Fibroblast of peridontal ligament (primary cell): ENCODE measurements around the gene DCLK2.

Source experiments
- DNase-seq: peaks from one replicate; pipeline ENCODE4 v3.0.0-alpha.2; 2010; ENCODE audit errors: extremely low read depth

Gene DCLK2

DNA sequence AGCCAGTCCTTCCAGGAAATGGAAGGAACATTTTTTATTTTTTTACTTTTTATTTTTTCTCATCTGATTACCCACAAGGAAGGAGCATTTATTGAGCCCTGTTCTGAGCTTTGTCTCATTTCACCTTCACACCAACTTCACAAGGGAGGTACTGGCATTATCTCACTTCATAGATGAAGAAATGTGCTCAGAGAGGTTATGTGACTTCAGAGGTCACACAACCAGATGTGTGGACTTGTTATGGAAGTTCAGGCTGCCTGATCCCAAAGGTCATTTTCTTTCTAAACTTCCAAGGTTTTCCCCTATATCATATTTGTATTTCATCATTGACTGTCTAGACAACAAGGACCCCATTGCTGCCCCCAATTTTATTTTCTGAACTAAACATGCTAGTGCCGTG is 160.3 kb downstream of the DCLK2 start:
- no peak for DNase-seq

DNA sequence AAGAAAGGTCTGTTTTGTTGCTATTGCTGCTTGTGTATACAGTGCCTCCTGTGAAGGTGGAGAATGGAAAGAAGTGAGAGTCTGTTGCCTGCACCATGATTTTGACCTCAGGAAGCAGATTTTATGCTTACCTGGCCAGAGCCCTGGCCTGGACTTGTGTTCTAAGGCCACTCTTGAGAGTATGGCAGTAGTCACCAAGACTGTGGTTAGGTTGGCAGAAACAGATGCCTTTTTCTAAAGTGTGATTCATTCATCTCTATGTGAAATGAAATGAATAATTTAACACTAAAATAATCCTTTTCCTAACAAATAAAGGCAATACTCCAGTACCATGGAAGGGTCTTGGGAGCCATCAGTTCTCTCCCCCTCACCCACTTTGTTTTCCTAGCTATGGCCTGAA is 161.8 kb downstream of the DCLK2 start:
- DNase-seq: no peak

DNA sequence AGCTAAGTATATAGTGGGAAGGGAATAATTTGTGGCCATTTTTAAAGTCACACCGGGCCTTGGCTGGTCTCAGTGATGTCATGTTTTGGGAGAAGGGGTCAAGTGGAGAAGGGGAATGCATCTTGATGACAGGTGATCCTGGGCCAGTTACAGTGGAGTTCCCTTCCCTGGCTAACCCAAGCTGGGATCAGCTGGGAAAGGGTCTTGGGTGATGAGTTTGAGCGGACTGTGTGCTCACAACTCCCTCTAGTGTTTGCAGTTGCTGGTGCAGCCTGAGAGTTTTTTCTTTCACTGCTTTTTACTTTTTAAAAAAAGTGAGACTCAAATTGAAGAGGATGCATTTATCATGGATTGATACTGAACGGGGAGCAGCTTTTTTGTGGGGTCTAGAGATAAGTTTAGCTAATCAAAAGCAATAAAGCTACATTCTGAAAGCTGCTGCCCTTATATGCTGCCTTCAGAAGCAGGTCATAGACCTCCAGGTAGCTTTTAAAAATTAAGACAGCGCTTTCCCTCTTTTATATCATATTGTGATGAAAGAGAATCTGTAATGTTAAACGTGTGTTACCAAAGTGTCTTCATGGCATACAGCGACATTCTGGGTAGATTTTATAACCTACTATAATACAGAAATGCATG is 164.7 kb downstream of the DCLK2 start:
- peak; percentile 68 for DNase-seq

GRCh38 chr4:150243932-150244331 is 165.7 kb downstream of the DCLK2 start:
- no peak for DNase-seq

GRCh38 chr4:150244600-150244999 is 166.4 kb downstream of the DCLK2 start:
- peak; percentile 67 for DNase-seq

DNA sequence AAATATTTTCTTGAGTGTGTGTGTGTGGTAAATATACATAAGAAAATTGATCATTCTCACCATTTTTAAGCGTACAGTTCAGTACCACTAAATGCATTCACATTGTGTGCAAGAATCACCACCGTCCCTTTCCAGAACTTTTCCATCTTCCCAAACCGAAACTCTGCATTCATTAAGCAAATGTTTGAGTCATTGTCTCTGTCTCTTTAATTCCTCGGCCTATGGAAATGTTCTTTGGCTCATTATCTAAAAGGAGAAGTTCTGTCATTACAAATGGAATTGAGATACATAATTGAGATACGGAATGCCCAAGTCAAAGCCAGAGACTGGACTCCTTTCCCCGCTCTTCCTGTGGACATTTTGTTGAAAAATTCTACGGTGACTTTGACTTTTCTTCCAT is 168.9 kb downstream of the DCLK2 start:
- DNase-seq: no peak

GRCh38 chr4:150248181-150248580 is 169.9 kb downstream of the DCLK2 start:
- DNase-seq: no peak

- DNase-seq: no peak
Measured at GRCh38 chr4:150250293-150250997, 172.2 kb downstream of the DCLK2 start.

DNA sequence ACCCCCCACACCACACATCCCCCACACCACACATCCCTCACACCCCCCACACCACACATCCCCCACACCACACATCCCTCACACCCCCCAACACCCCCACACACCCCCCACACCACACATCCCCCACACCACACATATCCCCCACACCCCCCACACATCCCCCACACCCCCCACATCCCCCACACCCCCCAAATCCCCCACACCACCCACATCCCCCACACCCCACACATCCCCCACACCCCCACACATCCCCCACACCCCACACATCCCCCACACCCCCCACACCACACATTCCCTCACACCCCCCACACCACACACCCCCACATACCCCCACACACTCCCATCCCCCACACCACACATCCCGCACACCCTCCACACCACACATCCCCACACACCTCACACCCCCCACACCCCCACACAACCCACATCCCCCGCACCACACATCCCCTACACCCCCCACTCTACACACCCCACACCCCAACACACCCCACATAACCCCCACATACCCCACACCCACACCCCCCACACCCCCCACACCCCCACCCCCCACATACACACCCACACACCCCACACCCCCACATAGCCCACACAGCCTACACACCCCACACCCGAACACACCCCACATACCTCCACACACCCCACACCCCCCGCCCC is 172.9 kb downstream of the DCLK2 start:
- DNase-seq: no peak

- DNase-seq: no peak
Measured at GRCh38 chr4:150251752-150252190, 173.5 kb downstream of the DCLK2 start.

DNA sequence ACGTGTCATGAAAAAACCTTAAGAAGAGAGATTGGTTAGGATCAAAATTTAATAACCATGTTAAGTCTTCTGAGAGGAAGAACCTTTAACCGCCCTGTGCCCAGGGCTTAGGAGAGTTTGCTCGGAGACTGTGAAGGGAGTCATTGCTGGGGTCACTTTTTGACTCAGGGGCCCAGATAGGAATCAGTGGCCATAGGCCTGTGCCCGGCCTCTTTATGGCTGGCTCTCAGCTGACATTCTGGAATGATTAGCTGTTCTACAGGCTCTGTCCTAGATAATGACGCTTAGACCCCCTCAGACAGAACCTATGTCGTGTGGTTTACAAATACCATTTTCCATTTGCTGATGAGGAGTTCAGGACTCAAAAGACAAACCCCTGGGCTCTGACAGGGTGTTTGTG is 174.1 kb downstream of the DCLK2 start:
- DNase-seq: no peak

GRCh38 chr4:150252741-150253140 is 174.5 kb downstream of the DCLK2 start:
- DNase-seq: no peak

DNA sequence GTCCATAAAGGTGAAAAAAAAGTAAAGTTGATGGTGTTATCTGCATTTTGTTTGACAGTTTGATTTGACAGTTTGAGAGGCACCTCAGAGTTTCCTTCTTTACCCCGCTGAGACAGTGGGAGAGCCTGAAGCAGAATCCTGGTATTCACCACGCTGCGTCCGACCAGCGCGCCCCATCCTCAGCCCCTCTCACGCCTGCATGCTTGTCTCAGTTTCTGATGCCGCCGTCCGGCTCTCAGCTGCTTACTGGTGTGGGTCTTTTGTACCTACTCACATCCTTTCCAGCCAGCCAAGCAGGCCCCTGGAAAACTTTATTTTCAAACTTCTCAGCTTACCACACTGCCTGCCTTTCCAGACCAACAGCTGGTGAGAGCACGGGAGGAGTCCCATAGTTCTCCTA is 175.2 kb downstream of the DCLK2 start:
- DNase-seq: no peak

DNA sequence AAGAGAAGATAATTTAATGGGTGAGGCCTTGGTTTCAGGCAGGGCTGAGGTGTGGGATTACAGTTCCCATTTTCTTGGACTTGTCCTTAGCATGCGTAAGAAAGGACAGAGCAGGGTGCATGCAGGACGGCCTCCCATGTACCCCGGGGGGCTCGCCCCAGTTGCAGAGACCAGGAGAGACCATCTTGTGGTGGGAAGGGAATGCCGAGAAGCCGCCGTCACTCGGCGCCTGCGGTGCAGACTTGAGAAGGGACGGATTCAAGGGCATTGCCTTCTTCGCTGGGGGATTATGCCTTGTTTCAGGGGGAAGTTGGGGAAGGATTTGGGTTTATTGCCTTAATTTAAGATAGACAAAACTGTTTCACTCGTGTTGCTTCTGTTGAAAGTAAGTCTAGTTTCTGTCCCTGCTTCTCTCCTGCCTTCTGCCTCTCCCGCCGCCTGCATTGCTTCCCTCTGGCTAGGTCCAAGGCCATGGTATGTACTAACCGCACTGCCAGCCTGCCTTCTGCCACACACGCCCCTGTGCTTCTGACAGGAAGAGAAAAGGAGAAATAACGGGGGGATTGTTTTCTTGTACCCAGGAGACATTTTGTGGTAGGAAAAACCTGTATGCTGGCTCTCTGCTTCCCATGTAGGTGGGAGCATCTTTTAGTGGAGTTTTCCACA is 175.9 kb downstream of the DCLK2 start:
- no peak for DNase-seq

GRCh38 chr4:150255610-150256224 is 177.5 kb downstream of the DCLK2 start:
- DNase-seq: no peak

- DNase-seq: no peak
Measured at GRCh38 chr4:150256225-150256620, 178.0 kb downstream of the DCLK2 start.

DNA sequence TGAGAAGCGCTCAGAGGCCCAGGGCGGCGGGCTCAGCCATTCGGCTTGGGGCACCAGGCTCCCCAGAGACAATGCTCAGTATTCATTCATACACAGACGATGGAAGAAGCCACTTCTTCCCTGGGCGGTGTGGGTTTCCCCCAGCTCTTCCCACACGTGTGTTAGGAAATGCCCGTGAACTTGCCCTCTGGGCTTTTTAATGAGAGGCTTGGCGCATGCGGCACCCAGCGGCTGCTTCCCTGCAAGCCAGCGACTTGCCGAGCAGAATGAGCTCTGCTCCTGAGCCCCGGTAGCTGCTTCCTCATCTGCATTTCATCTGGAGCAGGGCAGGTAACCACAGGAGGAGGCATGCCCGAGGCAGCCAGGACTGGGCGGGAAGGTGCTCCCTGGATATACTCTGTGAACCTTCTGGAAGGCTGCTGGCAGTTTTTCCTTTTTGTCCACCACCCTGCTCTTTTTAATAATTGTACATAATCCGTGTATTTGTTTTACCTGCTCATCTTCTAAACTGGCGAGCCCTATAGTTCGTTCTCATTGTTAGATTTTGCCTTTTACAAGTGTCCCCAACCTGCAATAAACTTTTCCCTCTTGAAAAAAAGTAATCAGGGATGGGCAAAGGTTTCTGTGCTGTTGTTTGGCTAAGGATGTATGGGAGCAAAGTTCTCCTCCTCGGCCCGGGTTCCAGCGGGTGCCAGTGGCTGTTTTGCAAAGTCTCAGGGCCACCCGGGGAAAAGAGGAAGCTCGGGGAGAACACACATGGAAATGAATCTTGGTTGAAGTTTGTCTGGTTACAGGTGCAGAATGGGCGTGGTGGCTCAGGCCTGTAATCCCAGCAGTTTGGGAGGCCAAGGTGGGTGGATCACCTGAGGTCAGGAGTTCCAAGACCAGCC is 178.8 kb downstream of the DCLK2 start:
- DNase-seq: no peak

DNA sequence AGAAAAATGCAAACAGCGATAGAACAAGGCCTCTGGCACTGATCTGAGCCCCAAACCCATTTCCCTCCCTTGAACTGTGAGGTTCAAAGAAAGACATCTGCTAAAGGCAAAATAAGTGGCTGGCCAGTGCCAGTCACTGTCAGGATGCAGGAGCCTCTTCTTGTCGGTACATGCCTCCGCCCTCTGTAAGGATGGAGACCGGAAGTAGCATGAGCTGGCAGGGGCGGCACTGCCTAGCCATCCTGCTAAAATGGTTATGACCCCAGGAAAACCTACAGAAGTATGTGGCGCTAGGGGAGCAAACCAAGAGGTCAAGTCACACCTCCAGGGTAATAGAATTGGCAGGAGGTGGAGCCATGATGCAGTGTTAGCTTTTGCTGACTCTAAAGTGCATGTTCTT is 180.3 kb downstream of the DCLK2 start:
- no peak for DNase-seq

DNA sequence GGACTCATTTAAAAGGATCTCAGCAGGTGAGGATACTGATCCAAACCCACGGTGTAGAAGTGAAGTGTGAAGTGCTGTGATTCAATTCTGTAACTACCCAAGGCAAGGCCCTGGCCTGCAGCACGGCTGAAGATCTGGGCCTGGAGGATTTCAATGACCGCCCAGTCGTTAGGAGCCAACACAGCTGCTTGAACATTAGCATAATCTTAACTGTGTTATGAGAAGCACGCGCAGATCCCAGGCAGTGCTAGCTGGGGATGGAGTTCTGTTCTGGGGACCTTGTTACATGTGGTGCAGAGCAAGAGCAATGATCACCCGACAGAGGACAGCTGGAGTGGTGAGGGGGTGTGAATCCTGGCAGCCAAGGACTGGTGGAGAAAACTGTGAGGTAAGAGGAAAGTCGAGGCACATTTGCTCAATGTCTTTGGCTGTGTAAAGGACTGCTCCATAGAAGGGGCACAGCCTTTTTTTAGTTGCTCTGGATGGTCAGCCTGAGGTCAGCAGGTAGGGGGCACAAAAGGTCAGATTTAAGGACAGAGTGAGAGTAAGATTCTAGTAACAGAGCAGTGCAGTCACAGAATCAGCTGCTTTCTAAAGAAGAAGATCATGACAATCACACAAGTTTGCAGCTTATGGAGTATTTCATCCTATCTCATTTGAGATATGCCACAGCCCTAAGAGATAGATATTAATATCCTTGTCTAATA is 181.8 kb downstream of the DCLK2 start:
- no peak for DNase-seq

DNA sequence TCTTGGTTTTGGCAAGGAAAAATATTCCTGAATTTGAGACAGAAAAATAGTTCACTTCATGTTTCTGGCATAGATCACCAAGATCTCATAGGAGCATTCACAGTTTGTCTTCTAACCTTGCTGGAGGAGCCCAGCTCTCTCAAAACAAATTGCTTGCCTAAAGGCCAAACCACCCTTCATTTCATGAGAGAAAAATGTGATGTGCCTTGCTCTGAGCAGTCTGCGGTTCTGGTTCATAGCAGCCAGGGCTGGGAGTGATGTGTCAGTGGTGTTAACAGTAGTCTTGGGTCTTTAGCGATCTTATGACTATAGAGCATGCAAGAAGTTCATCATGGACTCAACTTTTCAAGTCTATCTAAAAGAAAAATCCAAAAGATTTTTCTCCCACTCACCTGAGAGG is 183.3 kb downstream of the DCLK2 start:
- DNase-seq: no peak

DNA sequence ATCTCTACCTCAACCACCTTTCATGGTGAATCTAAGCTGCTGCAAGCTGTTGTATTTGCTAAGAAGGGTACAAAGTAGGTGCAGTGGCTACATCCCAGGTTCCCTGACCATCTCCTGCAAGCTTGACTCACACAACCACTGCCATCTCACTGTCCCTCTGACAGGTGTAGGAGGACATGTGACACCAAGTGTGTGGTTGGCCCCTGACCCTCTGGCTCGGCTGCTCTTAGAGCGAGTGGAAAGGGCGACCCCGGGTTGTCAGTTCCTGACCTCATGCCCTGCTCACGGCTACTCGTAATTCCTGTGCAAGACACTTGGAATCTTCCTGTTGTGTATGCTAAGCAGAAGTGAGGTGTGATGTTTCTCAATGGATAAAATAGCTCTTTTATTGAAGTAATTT is 184.4 kb downstream of the DCLK2 start:
- DNase-seq: no peak
